ENCODE data around the gene ANKRD44.

Gene ANKRD44

DNA sequence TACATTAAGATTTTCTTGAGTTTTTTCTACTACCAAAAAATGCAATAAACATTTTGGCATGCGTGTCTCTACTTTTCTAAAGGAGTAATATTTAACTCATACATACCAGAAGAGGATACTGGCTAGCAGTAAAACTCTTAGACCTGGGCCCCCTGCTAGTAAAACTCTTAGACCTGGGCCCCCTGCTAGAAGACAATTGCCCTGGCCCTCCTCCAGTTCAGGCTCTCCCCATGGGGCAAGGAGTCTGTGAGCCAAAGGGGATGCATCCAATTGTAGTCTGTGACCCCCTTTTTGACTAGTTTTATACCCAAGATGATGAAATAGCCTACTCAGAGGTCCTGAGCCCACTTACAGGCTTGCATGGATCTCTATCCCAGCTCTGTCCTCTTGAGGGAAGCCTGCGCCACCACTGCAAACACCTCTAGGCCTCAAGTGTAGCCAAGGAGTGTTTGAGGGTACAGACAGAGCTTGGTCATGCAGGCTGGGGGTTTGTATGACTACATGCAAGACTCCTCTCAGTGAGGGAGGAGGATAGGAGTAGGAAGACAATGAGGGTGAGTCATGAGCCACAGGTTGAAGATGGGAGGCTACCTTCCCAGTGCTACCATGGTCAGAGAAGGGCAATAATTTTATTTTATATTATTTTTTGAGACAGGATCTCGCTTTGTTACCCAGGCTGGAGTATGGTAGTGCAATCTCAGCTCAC is 338.9 kb downstream of the ANKRD44 start:
- DNase-seq = no peak

GRCh38 chr2:196970099-196970498 is 340.5 kb downstream of the ANKRD44 start:
- no peak for DNase-seq

- no peak for DNase-seq
Measured at GRCh38 chr2:196968516-196968915, 342.1 kb downstream of the ANKRD44 start.

- DNase-seq = no peak
Measured at GRCh38 chr2:196967775-196968174, 342.8 kb downstream of the ANKRD44 start.

- DNase-seq = no peak
Measured at GRCh38 chr2:196967116-196967515, 343.5 kb downstream of the ANKRD44 start.

DNA sequence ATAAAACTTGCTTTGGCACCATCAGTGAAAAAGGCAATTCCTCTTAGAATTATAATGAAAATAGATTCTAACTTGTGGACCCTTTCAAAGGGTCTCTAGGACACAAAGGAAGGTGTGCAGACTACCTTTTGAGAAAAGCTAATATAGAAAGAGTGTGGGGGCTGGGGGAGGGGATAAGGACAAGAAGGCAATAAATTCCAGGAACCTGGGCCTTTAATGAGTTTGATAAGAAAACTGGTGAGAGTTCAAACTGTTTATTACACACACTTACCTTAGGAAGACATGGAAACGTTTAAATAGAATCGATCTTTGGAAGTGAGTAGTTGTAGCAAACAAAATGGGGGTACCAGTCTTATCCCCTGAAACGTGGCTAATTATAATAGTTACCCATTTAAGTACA is 344.5 kb downstream of the ANKRD44 start:
- DNase-seq = no peak

DNA sequence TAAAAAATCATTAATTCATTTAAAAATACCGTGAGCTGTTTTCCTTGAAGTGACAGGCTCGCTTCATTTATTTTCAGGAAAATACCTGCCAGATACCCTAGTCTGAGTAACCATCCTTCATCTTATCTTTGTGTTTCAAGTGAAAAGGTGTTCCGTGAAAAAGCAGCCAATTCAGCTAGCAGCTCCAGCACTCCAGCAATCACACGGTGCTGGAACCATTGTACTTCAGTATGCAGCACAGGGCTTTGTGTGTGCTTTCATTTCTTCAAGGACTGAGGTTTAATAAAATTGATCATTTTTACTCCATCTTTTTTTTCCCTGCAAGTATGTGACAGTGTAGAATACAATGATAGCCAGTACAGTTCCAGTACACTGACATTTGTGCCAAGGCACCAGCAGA is 344.9 kb downstream of the ANKRD44 start:
- no peak for DNase-seq

DNA sequence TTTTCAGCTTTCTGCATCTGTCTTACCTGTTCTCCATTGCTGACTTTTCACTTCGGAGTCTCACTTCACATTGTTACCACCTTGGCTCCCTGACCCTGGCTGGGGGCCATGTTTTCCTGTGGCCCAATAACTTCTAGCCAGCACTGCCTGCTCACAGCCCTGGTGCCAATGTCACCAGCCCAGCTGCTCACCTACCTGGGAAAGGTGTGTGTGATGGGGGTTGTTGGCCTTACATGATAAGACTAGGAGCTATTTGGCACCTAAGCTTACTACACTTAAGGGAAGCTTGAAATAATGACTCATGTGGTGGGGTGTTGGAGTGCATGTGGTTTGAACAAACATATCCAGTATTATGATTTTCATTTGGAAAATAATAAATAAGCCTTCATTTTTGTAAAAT is 346.6 kb downstream of the ANKRD44 start:
- DNase-seq = no peak

GRCh38 chr2:196963043-196963442 is 347.5 kb downstream of the ANKRD44 start:
- DNase-seq = no peak

DNA sequence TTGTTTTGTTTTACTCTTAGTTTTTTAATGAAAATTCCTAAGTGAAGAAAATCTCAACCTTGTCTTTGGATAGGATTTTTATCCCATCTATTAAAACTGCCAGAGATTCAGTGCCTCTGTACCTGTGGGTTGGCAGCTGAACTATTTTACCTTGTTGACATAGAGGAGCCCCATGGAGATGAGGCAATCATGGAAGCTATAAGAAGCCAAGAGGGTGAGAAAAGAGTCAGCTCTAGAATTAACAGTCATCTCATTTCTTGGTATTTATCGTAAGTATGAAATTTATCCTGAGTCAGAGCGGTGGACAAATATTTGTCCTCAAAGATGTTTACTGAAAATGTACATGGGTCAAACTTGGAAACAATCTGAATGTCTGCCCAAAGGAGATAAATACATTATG is 348.3 kb downstream of the ANKRD44 start:
- DNase-seq = no peak

DNA sequence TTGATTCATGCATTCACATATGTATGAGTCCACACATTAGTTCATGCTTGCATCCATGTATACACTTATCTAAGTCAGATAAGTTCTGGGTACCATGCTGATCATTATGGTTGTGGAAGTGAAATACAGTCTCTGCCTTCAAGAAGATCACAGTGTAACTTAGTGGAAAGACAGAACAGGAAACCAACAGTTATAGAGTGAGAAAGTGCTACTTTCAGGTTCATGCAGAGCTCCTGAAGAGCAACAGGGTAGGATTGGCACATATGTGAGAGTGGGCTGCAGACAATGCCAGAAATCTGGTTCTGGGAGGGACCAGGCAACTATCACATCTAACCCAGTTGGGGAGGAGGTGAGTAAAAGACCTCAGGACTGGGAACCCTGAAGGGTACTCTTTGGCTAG is 348.7 kb downstream of the ANKRD44 start:
- DNase-seq = no peak

- no peak for DNase-seq
Measured at GRCh38 chr2:196959734-196960338, 350.7 kb downstream of the ANKRD44 start.

DNA sequence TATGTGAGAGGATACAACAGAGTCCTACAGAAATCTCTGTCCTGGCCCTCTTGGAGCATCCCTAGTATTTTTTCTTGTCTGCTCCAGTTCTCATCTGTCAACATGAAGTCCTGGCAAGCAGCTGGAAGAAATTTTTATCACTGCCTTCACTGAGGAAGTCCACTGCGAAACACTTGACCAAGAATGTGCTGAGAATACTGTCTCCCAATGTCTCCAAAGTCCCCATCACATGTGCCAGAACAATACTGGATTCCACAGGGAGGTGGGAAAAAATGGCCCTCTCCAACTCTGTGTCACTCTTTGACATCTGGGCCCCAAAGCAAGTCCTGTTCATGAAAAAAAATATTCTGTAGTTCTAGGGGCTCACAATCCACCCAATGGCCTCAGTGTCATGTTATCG is 351.3 kb downstream of the ANKRD44 start:
- DNase-seq = no peak

GRCh38 chr2:196957881-196958525 is 352.6 kb downstream of the ANKRD44 start:
- no peak for DNase-seq

DNA sequence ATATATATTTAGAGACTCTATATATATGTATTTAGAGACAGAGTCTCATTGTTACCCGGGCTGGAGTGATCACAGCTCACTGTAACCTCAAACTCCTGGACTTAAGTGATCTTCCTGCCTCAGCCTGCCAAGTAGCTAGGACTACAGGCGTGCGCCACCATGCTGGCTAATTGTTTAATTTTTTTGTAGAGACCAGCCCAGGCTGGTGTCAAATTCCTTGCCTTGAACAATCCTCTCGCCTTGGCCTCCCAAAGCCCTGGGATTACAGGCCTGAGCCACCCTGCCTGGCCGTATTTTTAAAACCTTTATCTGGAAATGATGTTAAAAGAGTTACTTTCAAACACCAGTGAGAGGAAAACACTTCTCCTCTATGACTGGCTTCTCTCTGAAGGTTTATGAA is 353.1 kb downstream of the ANKRD44 start:
- DNase-seq = no peak

- no peak for DNase-seq
Measured at GRCh38 chr2:196956069-196956468, 354.5 kb downstream of the ANKRD44 start.

DNA sequence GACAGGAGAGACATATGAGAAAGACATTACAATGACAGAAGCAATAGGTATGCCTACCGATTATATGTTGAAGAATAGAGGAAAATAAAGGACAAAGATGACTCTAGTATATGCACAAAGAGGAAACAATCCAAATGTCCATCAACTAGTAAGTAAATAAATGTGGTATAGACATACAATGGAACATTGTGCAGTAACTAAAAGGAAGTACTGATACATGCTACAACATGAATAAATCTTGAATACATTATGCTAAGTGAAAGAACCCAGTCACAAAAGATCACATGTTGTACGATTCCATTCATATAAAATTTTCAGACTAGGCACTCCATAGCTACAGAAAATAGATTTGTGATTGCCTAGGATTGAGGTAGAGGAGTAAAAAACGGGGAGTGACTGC is 355.5 kb downstream of the ANKRD44 start:
- no peak for DNase-seq

DNA sequence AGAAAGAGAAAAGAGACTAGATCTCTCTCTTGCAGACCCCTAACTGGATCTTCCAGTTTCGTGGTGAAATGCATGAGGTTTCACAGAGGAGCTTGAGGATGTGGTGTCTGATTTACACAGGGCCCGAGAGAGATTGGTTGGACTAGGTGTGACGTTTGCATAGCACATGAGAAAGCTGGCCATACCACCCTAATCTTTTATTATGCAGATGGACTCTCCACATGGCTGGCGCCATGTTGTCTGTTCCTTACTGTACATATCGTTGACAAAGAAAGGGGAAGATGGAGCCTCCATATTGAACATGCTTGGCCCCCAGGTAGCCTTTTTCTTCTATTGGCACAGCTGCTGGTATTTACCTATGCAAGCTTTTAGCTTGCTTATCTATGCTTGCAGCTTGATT is 356.6 kb downstream of the ANKRD44 start:
- DNase-seq = no peak

DNA sequence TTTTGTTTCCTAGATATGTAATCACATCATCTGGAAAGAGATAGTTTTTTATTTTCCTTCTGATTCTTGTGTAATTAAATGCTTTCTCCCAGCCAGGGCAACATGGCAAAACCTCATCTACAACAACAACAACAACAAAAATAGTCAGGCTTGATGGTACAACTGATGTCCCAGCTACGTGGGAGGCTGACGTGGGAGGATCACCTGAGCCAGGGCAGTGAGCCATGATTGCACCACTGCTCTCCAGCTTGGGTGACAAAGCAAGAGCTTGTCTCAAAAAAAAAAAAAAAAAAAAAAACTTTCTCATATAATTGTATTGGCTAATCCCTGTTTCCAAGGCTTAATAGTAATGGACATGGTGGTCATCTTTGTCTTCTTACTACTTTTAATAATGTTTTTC is 357.6 kb downstream of the ANKRD44 start:
- no peak for DNase-seq

DNA sequence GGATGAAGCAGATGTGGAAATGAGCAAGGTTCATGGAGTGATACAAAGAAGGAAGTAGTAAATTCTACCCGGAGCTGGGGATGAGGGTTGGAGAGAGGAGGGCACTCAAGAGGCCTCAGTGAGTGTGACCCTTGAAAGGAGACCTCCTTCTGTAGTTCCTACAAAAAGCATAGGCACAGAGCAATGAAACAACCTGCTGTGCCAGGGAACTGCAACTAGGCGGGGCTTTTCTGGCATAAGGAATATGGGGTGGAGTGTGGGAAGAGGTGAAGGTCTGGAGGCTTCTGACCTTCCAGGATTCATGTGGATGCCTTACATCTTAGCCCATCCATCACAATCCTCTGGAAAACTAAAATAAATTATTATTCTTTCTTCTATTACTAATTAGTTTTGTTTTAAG is 358.6 kb downstream of the ANKRD44 start:
- DNase-seq = no peak

GRCh38 chr2:196949116-196949515 is 361.5 kb downstream of the ANKRD44 start:
- no peak for DNase-seq

GRCh38 chr2:196944570-196944969 is 366.0 kb downstream of the ANKRD44 start:
- DNase-seq = no peak

GRCh38 chr2:196941398-196942078 is 369.0 kb downstream of the ANKRD44 start:
- DNase-seq = no peak

- no peak for DNase-seq
Measured at GRCh38 chr2:196939371-196939770, 371.2 kb downstream of the ANKRD44 start.
